Iris pigment epithelial cell (primary cell): ENCODE data around the gene ASXL3.
A peak's percentile ranks its signal among the peaks of the same experiment; 100 is the strongest.

Experiments
- DNase-seq: peaks from one replicate; pipeline ENCODE4 v3.0.0-alpha.2; 2011; ENCODE audit warnings: low read depth

Gene ASXL3

DNA sequence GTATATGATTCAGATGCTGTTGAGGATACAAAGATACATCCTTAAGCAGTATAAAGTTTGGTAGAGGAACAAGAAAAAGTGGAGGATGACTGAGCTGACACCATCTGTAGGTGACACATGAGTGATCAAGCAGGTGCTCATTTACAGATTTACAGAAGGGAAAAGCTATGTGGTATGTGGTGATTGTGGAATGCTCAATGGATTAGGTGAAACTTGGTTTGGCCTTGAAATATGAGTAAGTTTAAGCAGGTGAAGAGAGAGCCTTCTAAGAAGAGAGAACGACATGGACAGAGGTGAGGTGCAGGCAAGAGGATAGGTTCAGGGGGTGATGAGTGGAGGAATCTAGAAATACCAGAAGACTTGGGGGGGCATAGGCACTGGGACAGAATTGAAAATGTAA is 5.9 kb downstream of the ASXL3 start:
- no peak for DNase-seq

DNA sequence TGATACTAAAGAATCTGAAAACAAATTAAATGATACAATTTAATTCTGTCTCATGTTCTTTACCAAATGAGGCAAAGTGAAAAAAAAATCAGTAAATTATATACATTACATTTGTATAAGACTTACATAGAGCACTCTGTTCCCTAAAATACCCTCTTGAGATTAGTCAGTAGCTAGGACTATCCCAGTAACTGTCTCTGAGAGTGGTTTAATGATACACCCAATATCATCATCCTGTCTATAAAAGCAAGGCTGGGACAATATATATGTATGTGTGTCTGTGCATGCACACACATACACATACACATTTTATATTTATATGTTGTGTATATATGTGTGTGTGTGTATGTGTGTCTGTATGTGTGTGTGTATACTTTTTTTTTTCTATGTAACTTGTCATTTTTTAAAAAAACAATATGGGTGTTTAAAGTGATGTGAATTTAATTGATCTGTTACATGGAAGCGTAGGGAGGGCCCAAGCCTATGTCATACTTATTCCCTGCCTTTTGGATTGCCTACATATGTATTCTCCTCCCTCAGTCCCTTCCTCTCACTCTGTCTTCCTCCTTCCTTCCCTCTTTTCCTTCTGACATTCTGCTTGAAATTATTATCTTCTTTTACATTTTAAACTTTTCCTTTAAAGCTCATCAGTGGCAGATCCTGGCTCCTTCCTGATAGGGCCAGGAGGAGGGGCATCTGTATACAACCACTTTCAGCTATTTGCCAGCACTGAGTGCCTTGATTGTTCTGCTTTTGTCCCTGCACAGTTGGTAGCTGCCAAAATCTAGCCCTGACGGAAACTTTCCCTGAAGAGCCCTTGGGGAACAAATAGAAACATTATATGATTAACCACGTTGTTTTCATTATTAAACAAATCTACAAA is 6.8 kb downstream of the ASXL3 start:
- no peak for DNase-seq

- no peak for DNase-seq
Observed at GRCh38 chr18:33585431-33585775, 7.4 kb downstream of the ASXL3 start.

DNA sequence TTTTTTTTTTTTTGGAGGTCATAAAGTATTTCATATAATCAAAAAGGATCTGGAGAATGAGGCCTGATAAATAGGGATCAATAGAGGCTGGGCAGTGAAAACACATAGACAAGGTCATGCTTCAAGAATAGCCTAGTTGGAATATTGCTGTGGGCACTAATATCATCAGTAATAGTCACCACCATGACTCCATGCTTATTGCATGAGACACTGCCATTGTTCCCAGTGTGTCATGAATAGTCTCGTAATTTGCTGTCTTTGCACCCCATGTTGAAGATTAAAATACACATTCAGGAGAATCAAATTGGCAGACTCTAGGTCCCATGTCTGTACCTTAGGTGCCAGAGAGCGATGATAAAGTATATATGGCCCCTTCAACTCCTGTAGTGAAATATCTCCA is 10.3 kb downstream of the ASXL3 start:
- DNase-seq = no peak

DNA sequence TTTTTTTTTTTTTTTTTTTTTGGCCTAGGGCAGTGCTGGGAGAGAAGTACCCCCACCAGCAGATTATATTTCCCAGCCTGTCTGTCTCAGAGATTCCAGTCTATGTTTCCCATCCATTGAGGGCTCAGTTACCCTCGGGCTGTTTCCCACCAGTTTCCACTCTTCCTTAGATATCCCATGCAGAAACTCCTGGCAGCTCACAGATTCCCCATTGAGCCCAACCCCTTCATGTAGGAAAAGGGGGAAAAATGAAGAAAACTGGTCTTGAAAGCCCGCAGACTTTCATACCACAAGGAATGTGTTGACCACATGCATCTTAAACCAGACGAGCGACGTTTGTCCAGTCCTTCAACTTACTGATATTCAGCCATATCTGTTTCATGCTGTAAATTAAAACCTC is 15.2 kb downstream of the ASXL3 start:
- DNase-seq = no peak

GRCh38 chr18:33594799-33595198 is 16.8 kb downstream of the ASXL3 start:
- no peak for DNase-seq

GRCh38 chr18:33596178-33596854 is 18.3 kb downstream of the ASXL3 start:
- peak; percentile 47 for DNase-seq

DNA sequence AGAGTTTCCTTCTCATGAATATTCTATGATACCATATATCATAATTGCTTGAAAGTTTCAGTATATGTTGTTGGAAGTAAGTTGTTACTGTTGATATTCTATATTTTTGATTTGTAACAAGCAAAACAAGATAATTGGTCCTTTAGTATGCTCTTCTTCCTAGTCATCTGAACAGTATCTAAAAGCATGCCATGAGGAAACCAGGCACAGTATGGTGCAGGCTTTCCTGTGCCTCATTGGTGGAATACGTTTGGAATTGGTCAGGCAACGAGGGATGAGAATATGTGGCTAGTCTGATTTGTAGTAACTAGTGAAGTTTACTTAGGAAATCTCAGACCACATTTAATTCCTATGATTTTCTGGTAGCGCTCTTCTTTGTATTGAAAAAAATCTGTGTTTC is 22.8 kb downstream of the ASXL3 start:
- no peak for DNase-seq

- DNase-seq = no peak
Observed at GRCh38 chr18:33603454-33603853, 25.4 kb downstream of the ASXL3 start.

DNA sequence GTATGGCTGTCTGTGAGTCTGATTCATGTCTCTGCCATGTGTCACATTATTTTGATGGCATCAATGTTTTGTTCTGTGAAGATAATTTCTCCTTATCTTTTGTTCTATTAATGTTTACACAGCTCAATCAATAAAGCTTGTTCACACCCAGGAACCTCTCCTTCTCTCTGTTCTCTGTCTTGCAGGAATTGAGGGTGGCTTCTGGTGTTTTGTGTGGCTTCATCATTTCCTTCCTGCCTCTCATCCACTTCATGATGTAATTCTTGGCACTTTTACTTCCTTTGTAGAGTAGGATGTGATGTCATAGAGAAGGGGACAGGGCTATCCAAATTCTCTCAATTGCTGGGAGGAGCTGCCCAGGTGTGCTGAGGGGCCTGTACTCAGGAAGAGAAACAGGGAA is 27.2 kb downstream of the ASXL3 start:
- DNase-seq = no peak

- DNase-seq = no peak
Observed at GRCh38 chr18:33606621-33607020, 28.6 kb downstream of the ASXL3 start.

DNA sequence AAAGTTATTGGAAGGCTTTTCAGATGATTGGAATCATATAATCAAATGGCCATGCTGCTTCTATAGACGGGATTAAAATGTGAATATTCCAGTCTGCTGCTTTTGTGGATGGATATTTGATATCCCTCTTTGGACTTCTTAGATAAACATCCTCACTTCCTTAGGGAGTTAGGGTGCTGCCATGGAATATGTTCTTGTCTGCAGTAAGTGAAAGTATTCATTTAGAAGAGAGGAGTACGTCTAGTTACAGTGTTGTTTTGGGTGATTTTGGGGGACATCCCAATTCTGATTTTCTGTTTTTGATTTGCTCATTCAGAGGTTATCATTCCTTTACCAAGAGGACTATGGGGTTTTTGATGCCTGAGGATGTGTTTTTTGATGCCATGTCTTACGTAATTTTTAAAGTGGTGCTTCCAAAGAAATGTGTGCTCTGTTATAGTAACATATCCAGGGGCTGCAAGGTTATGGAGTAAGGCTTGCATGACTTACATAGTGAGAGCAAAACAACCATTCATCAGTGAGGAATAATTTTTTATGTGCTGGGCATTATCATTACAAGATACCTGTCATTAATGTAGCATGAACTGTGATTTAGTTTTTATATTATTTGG is 33.6 kb downstream of the ASXL3 start:
- DNase-seq = no peak

DNA sequence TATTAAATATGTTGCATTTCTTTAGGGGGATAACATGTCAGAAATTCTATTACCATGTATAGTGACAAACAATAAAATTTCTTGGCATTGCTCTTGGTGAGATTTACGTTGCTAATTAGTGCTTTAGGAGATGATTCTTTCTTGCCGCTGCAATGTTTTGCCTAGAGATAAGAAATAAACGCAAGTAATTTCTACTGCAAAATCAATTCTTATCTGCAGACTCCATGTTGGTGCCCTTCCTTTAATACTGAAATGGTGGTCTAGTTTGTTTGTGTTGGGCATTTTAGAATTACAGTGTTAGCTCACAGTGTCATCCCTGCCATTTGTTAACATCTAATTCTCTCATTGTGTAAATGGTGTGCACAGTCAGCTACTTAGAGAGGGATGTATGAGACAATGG is 34.6 kb downstream of the ASXL3 start:
- no peak for DNase-seq

DNA sequence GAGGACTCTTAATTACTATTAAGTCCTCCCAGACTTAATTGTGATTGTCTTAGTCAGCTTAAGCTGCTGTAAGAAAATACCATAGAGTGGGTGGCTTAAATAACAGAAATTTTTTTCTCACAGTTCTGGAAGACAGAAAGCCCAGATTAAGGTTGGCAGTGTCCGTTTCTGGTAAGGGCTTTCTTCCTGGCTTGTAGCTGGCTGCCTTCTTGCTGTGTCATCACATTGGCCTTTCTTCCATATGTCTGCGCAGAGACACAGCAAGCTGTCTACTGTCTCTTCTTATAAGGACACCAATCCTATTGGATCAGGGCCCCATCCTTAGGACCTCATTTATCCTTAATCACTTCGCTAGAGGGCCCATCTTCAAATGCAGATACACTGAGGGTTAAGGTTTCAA is 38.5 kb downstream of the ASXL3 start:
- DNase-seq = no peak

DNA sequence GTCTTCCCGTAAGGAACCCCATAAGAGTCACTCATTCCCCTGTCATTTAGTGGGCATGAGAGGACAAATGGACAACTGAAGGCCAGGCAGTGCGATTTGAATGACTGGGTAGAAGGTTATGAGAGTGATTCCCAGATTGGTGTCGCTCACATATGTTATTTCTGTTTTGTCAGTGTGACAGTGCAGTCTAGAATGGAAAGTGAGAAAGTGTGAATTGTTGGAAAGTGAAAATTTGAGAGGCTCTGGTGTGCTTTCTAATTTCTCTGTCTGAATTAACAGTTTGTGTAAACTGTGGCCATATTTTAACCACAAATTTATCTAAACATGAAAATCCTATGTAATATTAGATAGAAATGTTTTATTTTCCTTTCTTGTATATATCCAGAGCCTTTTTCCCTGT is 49.1 kb downstream of the ASXL3 start:
- DNase-seq = no peak

- DNase-seq = no peak
Observed at GRCh38 chr18:33630476-33630875, 52.5 kb downstream of the ASXL3 start.

- DNase-seq = no peak
Observed at GRCh38 chr18:33641141-33641540, 63.1 kb downstream of the ASXL3 start.

DNA sequence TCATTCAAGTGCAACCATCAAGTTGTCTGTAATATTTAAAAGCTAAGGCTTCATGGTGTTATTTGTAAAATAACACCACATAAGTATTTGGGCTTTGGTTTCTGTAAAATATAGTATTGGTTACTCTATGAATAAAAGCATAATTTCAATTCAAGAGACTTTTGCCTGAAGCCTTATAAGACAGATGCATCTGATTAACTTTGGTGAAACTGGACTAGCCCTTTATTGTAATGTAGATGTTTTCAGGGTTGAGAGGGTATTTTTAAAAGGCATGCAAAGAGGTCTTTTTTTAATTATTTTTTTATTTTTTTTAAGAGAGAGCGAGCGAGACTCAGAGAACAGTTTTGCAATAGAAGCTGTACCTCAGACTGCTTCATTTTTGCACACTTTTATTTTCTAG is 66.5 kb downstream of the ASXL3 start:
- DNase-seq = no peak

DNA sequence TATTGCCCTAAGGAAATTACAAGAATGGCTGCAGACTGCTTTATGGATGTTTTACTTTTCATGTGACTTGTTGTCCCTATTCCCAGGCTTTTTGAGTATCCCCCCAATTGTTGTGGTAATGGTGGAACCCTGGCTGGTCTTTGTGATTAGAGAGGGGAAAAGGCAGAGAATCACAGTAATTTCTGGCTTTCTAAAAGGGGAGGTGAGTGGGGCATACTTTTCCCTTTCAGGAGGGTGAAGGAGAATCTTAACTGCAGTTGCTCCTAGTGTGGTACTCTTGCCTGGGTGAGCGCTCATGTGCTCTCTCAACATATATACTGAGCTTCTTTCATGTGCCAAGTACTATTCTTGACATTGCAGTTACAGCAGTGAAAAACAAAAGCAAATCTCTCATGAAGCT is 69.3 kb downstream of the ASXL3 start:
- no peak for DNase-seq

GRCh38 chr18:33652635-33653034 is 74.6 kb downstream of the ASXL3 start:
- no peak for DNase-seq

- no peak for DNase-seq
Observed at GRCh38 chr18:33653231-33653630, 75.2 kb downstream of the ASXL3 start.

- no peak for DNase-seq
Observed at GRCh38 chr18:33656889-33657448, 79.0 kb downstream of the ASXL3 start.

- no peak for DNase-seq
Observed at GRCh38 chr18:33660696-33661310, 82.8 kb downstream of the ASXL3 start.
